ENCODE data around the gene PPFIBP1.
"Not testable (repeated sequence)": the region's sequence is repeated elsewhere in the genome, so short reads cannot be mapped to it uniquely, and the experiment has no call there.

Gene PPFIBP1

DNA sequence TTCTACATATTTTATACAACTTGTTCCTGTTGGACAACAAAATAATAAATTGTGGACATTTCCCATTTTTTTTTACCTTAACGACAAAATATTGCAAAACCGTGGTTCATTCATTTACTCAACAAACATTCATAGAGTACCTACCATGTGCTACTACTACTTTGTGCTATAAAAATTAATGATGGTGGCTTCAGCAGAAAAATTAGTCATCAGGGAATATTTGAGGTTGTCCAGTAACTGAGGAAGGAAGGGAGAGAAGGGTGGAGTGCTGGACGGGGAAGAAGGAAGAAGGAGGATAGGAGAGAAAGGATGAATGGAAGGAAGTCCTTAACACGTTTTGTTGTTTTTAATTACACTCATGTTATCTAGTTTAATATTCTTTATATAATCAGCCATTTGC is 53.7 kb downstream of the PPFIBP1 start:
- Histone ChIP-seq H3K9me3 (no peaks in the 10 kb centered on the region), H3K36me3 (peaks cover 5 to 11% (median 6%) of the 10 kb centered on the region in 3 donors), H3K4me3 (no peak overlapping the region), H3K4me1 (peaks cover 0 to 48% (median 6%) of the 10 kb centered on the region in 4 donors), H3K27me3 (no peaks in the 10 kb centered on the region), H3K27ac (no peak overlapping the region)
- TF ChIP-seq, protein P1, sequence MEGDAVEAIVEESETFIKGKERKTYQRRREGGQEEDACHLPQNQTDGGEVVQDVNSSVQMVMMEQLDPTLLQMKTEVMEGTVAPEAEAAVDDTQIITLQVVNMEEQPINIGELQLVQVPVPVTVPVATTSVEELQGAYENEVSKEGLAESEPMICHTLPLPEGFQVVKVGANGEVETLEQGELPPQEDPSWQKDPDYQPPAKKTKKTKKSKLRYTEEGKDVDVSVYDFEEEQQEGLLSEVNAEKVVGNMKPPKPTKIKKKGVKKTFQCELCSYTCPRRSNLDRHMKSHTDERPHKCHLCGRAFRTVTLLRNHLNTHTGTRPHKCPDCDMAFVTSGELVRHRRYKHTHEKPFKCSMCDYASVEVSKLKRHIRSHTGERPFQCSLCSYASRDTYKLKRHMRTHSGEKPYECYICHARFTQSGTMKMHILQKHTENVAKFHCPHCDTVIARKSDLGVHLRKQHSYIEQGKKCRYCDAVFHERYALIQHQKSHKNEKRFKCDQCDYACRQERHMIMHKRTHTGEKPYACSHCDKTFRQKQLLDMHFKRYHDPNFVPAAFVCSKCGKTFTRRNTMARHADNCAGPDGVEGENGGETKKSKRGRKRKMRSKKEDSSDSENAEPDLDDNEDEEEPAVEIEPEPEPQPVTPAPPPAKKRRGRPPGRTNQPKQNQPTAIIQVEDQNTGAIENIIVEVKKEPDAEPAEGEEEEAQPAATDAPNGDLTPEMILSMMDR (IDR thresholded peaks at IDR 0.05), result no peak
- no peak for DNase-seq
- intact Hi-C loops (cut with DNase I; ENCODE audit: low total_unique reads), result no loop called here

DNA sequence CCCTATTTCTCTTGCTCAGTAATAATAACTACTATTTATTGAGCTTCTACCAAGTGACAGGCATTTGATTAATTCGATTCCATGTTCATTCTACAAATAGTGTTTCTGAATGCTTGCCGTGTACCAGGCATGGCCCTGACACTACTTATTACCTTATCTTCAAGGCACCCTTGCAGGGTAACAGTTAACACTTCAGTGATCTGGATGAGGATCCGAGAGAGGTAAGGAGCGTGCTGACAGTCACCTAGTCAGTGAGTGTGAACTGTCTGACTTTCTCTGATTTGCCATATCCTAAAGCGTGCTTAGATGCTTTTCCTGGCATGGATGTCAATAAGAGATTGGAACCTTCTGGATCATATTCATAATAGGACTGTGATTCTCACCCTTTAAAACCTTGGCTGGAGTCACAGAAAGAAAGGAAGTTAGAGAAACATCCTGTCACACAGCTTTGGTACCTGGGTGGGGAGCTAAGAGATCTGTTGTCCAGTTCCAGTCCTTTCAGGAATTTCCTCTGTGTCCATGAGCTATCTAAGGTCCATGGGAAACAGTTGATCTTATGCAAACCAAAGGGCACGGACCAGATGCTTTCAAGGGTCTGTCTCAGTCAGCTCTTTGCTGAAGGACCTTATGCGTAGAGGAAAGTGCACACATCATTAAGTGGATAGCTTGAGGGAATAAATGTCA is 54.8 kb downstream of the PPFIBP1 start:
- TF ChIP-seq, protein P1 (IDR thresholded peaks at IDR 0.05), result no peak
- no peak for DNase-seq
- no peaks in the 10 kb centered on the region for H3K27me3 ChIP-seq
- peaks cover 0 to 50% (median 9%) of the 10 kb centered on the region in 4 donors for H3K4me1 ChIP-seq
- H3K4me3 ChIP-seq, result no peak overlapping the region
- peaks cover 5 to 11% (median 6%) of the 10 kb centered on the region in 3 donors for H3K36me3 ChIP-seq
- no peak overlapping the region for H3K27ac ChIP-seq
- no peaks in the 10 kb centered on the region for H3K9me3 ChIP-seq
- intact Hi-C loops (cut with DNase I; ENCODE audit: low total_unique reads), result no loop called here

DNA sequence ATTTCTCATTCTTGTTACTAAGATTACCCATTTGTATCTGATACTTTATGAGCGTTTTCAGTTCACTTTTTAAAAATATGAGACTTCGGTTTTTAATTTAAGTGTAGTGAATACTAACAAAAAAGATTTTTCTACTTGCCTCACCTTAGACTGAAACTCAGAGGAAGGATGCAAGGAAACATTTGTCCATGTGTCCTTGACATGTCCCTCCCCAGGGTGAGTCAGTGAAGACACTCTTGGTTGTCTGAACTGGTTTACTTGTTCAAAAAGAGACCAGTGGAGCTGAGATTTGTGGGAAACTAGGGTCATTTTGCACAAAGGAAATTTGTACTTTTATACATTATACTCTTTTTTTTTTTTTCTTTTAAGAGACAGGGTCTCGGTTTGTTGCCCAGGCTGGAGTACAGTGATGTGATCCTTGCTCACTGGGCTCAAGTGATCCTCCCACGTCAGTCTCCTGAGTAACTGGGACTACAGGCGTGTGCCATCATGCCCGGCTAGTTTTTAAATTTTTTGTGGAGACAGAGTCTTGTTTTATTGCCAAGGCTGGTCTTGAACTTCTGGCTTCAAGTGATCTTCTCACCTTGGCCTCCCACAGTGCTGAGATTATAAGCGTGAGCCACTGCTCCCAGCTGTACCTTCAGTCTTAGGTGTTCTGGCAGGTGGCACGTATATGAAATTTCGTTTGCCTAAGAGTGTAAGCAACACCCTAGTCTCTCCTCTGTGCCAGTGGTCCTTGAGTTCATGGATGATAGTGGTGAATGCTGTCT is 56.7 kb downstream of the PPFIBP1 start:
- TF ChIP-seq, protein P1 (IDR thresholded peaks at IDR 0.05), result no peak
- Histone ChIP-seq H3K4me1 (peaks cover 0 to 38% (median 5%) of the 10 kb centered on the region in 4 donors), H3K27me3 (no peaks in the 10 kb centered on the region), H3K36me3 (peaks cover 5 to 11% (median 6%) of the 10 kb centered on the region in 3 donors), H3K9me3 (no peaks in the 10 kb centered on the region), H3K4me3 (no peak overlapping the region), H3K27ac (no peak overlapping the region)
- intact Hi-C loops (cut with DNase I; ENCODE audit: low total_unique reads), result no loop called here
- DNase-seq, result no peak

DNA sequence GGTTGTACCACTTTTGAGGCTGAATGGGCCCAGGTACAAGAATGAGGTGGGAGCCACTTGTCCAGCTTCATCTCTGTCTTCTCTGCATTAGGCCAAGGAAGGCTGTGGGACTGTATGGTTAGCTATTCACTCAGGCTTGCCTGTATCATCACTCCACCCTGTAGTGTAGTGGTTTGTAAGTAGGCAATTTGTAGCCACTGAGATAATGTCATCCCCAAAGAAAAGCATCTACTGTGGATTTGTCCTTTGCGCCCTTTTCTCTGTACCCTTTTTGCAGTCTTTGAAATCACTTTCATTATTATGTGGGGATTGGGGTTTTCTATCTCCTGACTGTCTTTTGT is 57.3 kb downstream of the PPFIBP1 start:
- H3K27ac ChIP-seq; H3K4me3 ChIP-seq; intact Hi-C loops (cut with DNase I; ENCODE audit: low total_unique reads): not testable (repeated sequence)

DNA sequence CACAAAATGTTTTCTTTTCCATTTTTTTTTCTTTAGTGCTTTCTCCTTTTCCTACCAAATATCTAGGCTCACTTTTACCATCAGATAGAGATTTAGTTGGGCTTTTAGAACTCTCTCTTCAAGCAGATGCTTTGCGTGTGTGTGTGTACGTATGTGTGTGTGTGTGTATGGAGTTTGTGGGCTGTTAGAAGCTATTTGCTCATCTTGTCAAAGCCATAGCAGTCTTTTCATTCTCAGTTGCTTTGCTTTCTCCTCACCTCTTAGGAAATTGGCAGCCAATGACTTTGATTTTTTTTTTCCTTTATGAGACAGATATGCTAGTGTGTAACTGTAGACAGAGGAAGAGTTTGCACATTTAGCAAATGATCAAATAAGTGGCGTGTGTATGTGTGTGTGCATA is 57.8 kb downstream of the PPFIBP1 start:
- H3K27me3 ChIP-seq; intact Hi-C loops (cut with DNase I; ENCODE audit: low total_unique reads); H3K9me3 ChIP-seq; H3K4me3 ChIP-seq; H3K27ac ChIP-seq; DNase-seq: not testable (repeated sequence)
- H3K36me3 ChIP-seq, result peaks cover 5 to 11% (median 6%) of the 10 kb centered on the region in 3 donors
- H3K4me1 ChIP-seq, result peaks cover 0 to 29% (median 4%) of the 10 kb centered on the region in 4 donors

More for the DNA sequence above, 57.3 kb downstream of the PPFIBP1 start:
- H3K9me3 ChIP-seq, DNase-seq, H3K27me3 ChIP-seq: not testable (repeated sequence)
- Histone ChIP-seq H3K4me1 (peaks cover 0 to 32% (median 4%) of the 10 kb centered on the region in 4 donors), H3K36me3 (peaks cover 5 to 11% (median 6%) of the 10 kb centered on the region in 3 donors)

DNA sequence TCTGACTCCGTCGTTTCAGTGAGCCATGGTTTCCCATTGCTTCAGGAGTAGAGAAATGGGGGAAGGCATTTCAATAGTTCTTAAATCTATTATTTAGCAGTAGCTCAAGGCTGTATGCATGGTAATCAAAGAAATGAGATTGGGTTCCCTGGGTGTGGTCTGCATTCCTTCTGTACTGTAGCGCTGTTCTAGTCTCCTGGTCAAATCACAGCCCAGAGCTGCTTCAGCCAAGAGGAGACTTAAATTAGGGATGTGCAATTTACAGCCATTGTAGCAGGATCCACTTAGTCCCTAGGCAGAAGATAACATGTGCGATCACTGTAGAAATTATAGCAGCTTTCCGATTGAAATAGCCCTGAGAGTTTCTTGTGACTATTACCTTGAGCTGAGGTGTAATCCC is 58.4 kb downstream of the PPFIBP1 start:
- H3K4me3 ChIP-seq; intact Hi-C loops (cut with DNase I; ENCODE audit: low total_unique reads); H3K27me3 ChIP-seq; H3K27ac ChIP-seq; DNase-seq; H3K9me3 ChIP-seq: not testable (repeated sequence)
- peaks cover 0 to 22% (median 4%) of the 10 kb centered on the region in 4 donors for H3K4me1 ChIP-seq
- H3K36me3 ChIP-seq, result peaks cover 5 to 11% (median 6%) of the 10 kb centered on the region in 3 donors
